WTC11 (cell line): ENCODE data around the gene DNAAF5.

Source experiments
- ZNF263 ChIP-seq: sonication (generic); formaldehyde crosslinking; IDR thresholded peaks from 2 replicates; pipeline ENCODE4 v1.8.1; 2022; ENCODE audit warnings: low read depth, mild to moderate bottlenecking, moderate library complexity, missing genetic modification reagents
- TF ChIP-seq, protein P1 (sequence below): fragments of 200-600 bp; IDR thresholded peaks from 2 replicates; pipeline ENCODE4 v1.8.0; 2022; ENCODE audit warnings: antibody characterized with exemption

DNA sequence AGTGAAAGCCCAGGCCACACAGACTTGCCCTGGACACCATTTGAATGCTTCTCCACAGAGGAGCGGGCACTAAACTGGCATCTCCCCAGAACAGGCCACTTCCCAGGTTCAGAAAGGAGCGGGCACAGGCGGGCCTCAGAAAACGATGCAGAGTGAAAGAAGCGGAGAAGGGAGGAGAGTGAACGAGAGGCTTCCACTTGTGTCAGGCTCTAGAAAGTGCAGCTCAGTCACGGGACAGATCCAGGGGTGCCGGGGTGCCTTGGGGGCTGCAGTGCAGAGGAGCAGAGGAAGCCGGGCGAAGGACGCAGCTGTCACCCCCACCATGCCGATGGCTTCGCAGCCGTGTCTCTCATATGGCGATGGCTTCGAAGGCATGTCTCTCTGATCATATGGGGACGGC, 26.7 kb downstream of the DNAAF5 start:
- TF ChIP-seq, protein P1, sequence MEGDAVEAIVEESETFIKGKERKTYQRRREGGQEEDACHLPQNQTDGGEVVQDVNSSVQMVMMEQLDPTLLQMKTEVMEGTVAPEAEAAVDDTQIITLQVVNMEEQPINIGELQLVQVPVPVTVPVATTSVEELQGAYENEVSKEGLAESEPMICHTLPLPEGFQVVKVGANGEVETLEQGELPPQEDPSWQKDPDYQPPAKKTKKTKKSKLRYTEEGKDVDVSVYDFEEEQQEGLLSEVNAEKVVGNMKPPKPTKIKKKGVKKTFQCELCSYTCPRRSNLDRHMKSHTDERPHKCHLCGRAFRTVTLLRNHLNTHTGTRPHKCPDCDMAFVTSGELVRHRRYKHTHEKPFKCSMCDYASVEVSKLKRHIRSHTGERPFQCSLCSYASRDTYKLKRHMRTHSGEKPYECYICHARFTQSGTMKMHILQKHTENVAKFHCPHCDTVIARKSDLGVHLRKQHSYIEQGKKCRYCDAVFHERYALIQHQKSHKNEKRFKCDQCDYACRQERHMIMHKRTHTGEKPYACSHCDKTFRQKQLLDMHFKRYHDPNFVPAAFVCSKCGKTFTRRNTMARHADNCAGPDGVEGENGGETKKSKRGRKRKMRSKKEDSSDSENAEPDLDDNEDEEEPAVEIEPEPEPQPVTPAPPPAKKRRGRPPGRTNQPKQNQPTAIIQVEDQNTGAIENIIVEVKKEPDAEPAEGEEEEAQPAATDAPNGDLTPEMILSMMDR: no peak
- TF ChIP-seq ZNF263 (CRISPR knock-in tag): no peak
